ENCODE measurements around the gene PFKM. TPM values are rescaled to one million over a fixed set of nuclear protein-coding genes. Genes with fewer than 3 reads are reported as not detected.

The PFKM gene
- total and polyA plus RNA-seq, 2 of the 4 experiments (the other 2 are of a cell fraction) = 56.7 to 82.6 TPM

DNA sequence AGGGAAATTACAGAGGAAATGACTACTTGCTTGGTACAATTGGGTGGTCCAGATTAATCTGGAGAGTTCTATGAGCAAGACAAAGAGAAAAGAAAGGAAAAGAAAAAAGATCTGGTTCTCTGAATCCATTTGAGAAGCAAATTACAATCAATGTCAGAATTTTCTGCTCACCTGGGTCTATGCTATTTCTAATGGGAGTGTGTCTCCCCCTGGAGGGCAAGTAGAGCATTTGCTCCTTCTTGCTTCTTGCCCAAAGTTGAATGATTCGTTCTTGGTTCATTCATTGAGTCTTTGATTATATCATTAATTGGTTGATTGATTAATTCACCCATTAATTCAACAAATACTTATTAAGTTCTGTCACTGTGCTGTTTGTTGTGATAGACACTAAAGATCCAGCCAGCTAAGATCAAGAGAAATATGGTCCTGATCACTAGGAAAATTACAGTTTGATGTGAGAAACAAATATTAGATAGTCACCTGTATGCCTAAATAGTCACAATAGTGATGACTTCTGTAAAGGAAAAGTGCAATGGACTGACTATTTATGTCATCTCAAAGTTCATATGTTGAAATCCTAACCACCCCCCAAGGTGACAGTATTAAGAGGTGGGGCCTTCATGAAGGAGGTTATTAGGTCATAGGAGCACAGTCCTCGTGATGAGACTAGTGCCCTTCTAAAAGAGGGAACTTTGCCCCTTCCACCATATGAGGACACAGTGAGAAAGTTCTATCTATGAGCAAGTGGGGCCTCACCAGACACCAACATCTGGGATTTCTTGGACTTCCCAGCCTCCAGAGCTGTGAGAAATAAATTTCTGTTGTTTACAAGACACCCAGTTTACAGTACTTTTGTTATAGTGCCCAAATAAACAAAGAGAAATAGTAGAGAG is 46.2 kb downstream of the PFKM start:
- H3K9me3 ChIP-seq (ENCODE audit: control insufficient read depth, insufficient read depth, low read length) = no peaks in the 10 kb centered on the region
- H3K4me3 ChIP-seq (ENCODE audit: insufficient read depth, low read depth, low read length) = no peak overlapping the region
- H3K14ac ChIP-seq (replicated peaks; ENCODE audit: low read depth, low read length) = no peak overlapping the region
- intact Hi-C loops (cut with micrococcal nuclease) (loop anchor here (1.0 to 10.0 kb wide), 4 partner anchors 81 to 452 kb away; partner anchors contain the start of gene TMEM106C), in situ Hi-C loops (cut with MboI; ENCODE audit: low sequenced_read_pairs) (no loop called here), dilution Hi-C loops (cut with HindIII; ENCODE audit: low sequenced_read_pairs, unreplicated experiment) (no loop called here)
- BruUV-seq (replicated peaks) = no TSS peak
- ChIA-PET POLR2A (ENCODE audit: unreplicated experiment) (no interaction called here), CTCF (interaction anchor here (0.9 to 1.9 kb wide), 3 partner anchors 8 to 33 kb away, joined by 4 read pairs; partner anchors contain the start of gene ASB8)
- H3K9ac ChIP-seq (ENCODE audit: low read depth, low read length) = no peak overlapping the region
- no peak overlapping the region for H3K56ac ChIP-seq (ENCODE audit: extremely low read depth, insufficient read depth, low read length)
- H3K18ac ChIP-seq (ENCODE audit: low read depth, low read length) = no peak overlapping the region
- peaks cover 7% of the 10 kb centered on the region for H3K27me3 ChIP-seq (ENCODE audit: control insufficient read depth, insufficient read depth, low read length)
- no peaks in the 10 kb centered on the region for H4K20me1 ChIP-seq (ENCODE audit: insufficient read depth, low read length)
- no peak overlapping the region for H2BK15ac ChIP-seq (ENCODE audit: low read depth, low read length)
- no peak overlapping the region for H2AK9ac ChIP-seq (replicated peaks; ENCODE audit: low read depth, low read length, poor library complexity)
- no peak overlapping the region for H2AFZ ChIP-seq (replicated peaks; ENCODE audit: low read length, poor library complexity)
- WGBS, 2 experiments (ENCODE audit: extremely low coverage in 2 of 2, insufficient read length in 1 of 2) = no CpG with 5 or more reads among the region's 2 CpGs
- H4K91ac ChIP-seq (ENCODE audit: insufficient read depth, low read depth, low read length) = no peak overlapping the region
- no peak overlapping the region for H3K27ac ChIP-seq (ENCODE audit: insufficient read depth, low read length)
- no peaks in the 10 kb centered on the region for H3K9me1 ChIP-seq (ENCODE audit: insufficient read depth, low read length)
- no peak overlapping the region for H3K4me2 ChIP-seq (ENCODE audit: low read depth, low read length)
- H4K5ac ChIP-seq (ENCODE audit: low read depth, low read length) = no peak overlapping the region
- no peak overlapping the region for H2BK120ac ChIP-seq (ENCODE audit: low read depth, low read length)
- no peak overlapping the region for H3K4ac ChIP-seq (ENCODE audit: low read depth, low read length)
- no peak overlapping the region for H3K23ac ChIP-seq (ENCODE audit: low read depth, low read length)
- no peaks in the 10 kb centered on the region for H3K4me1 ChIP-seq (ENCODE audit: control insufficient read depth, insufficient read depth, low read length)
- H2BK5ac ChIP-seq (ENCODE audit: low read depth, low read length, poor library complexity, severe bottlenecking) = no peak overlapping the region
- TF ChIP-seq CHD1 (IDR thresholded peaks at IDR 0.05; ENCODE audit: low read depth, low read length) = no peak
- peak; percentile 83 for TF ChIP-seq RAD21 (IDR thresholded peaks at IDR 0.05; ENCODE audit: low read length)
- TF ChIP-seq, protein P1, sequence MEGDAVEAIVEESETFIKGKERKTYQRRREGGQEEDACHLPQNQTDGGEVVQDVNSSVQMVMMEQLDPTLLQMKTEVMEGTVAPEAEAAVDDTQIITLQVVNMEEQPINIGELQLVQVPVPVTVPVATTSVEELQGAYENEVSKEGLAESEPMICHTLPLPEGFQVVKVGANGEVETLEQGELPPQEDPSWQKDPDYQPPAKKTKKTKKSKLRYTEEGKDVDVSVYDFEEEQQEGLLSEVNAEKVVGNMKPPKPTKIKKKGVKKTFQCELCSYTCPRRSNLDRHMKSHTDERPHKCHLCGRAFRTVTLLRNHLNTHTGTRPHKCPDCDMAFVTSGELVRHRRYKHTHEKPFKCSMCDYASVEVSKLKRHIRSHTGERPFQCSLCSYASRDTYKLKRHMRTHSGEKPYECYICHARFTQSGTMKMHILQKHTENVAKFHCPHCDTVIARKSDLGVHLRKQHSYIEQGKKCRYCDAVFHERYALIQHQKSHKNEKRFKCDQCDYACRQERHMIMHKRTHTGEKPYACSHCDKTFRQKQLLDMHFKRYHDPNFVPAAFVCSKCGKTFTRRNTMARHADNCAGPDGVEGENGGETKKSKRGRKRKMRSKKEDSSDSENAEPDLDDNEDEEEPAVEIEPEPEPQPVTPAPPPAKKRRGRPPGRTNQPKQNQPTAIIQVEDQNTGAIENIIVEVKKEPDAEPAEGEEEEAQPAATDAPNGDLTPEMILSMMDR (conservative IDR thresholded peaks at IDR 0.05; ENCODE audit: low read depth, low read length) = peak; percentile 84
- TF ChIP-seq SMC3 (IDR thresholded peaks at IDR 0.05; ENCODE audit: low read depth, low read length) = peak; percentile 65
- DNase-seq (peak; percentile 68), ATAC-seq (ENCODE audit: low read depth) (peak; percentile 57; the same call in 1 of the 2 replicates)
- no peaks in the 10 kb centered on the region for H3K36me3 ChIP-seq (ENCODE audit: control insufficient read depth, insufficient read depth, low read length)
- H2BK20ac ChIP-seq (ENCODE audit: low read depth, low read length) = no peak overlapping the region
- H3K79me1 ChIP-seq (ENCODE audit: low read depth in 1 of 2, low read length in 2 of 2) = no peaks in the 10 kb centered on the region
- H4K8ac ChIP-seq (ENCODE audit: low read depth in 2 of 2, low read length in 2 of 2) = no peak overlapping the region
- H2AK5ac ChIP-seq (ENCODE audit: low read depth, low read length) = no peak overlapping the region
